ENCODE results near the gene TRAFD1.

TRAFD1 gene

GRCh38 chr12:112161711-112162110, 36.4 kb downstream of the TRAFD1 start:
- H3K4me3 ChIP-seq (replicated peaks; ENCODE audit: low read depth, low read length): no peak overlapping the region
- no peak for DNase-seq (ENCODE audit: extremely low read depth, low read depth)
- no peak for TF ChIP-seq CTCF (IDR thresholded peaks at IDR 0.05; ENCODE audit: low read depth, low read length, missing control alignments)

- TF ChIP-seq CTCF (IDR thresholded peaks at IDR 0.05; ENCODE audit: low read depth, low read length, missing control alignments): no peak
- no peak for DNase-seq (ENCODE audit: extremely low read depth, low read depth)
- H3K4me3 ChIP-seq (replicated peaks; ENCODE audit: low read depth, low read length): no peak overlapping the region
Measured at GRCh38 chr12:112162241-112162790, 37.0 kb downstream of the TRAFD1 start.

- DNase-seq (ENCODE audit: extremely low read depth, low read depth): no peak
- no peak for TF ChIP-seq CTCF (IDR thresholded peaks at IDR 0.05; ENCODE audit: low read depth, low read length, missing control alignments)
Measured at GRCh38 chr12:112163056-112163455, 37.7 kb downstream of the TRAFD1 start.

GRCh38 chr12:112163471-112163991, 38.2 kb downstream of the TRAFD1 start:
- TF ChIP-seq CTCF (IDR thresholded peaks at IDR 0.05; ENCODE audit: low read depth, low read length, missing control alignments): no peak
- no peak for DNase-seq (ENCODE audit: extremely low read depth, low read depth)
- no peak overlapping the region for H3K4me3 ChIP-seq (replicated peaks; ENCODE audit: low read depth, low read length)

More at GRCh38 chr12:112163056-112163455, 37.7 kb downstream of the TRAFD1 start:
- H3K4me3 ChIP-seq (replicated peaks; ENCODE audit: low read depth, low read length): no peak overlapping the region

- H3K4me3 ChIP-seq (replicated peaks; ENCODE audit: low read depth, low read length): no peak overlapping the region
- no peak for DNase-seq (ENCODE audit: extremely low read depth, low read depth)
- TF ChIP-seq CTCF (IDR thresholded peaks at IDR 0.05; ENCODE audit: low read depth, low read length, missing control alignments): no peak
Measured at GRCh38 chr12:112164011-112164660, 38.8 kb downstream of the TRAFD1 start.

- TF ChIP-seq CTCF (IDR thresholded peaks at IDR 0.05; ENCODE audit: low read depth, low read length, missing control alignments): no peak
- no peak for DNase-seq (ENCODE audit: extremely low read depth, low read depth)
- H3K4me3 ChIP-seq (replicated peaks; ENCODE audit: low read depth, low read length): no peak overlapping the region
Measured at GRCh38 chr12:112165624-112166023, 40.3 kb downstream of the TRAFD1 start.
